SK-N-SH (cell line): ENCODE measurements around the gene CTSF. TPM values are rescaled to one million over a fixed set of nuclear protein-coding genes. Genes with fewer than 3 reads are reported as not detected.

Source experiments
- CTCF ChIA-PET: fragments of 300-600, 350-600 bp; formaldehyde crosslinking; extraction: SDS; loops from one replicate; lab custom pipeline; 2021; lab: Yijun Ruan, JAX
- POLR2A ChIA-PET: fragments of 350-600 bp; sonication (Branson Sonifier 250); formaldehyde crosslinking; extraction: SDS; loops from one replicate; lab custom pipeline; 2020; ENCODE audit warnings: antibody characterized with exemption, inconsistent platforms; lab: Yijun Ruan, JAX
- DNase-seq: peaks from one replicate; pipeline ENCODE4 v3.0.0; 2012
- H2AFZ ChIP-seq: fragments of 200-600 bp; sonication (generic); 2 replicates; pipeline ENCODE4 v1.8.1; 2016; ENCODE audit warnings: antibody characterized with exemption, mild to moderate bottlenecking, low read depth
- H3F3A ChIP-seq: fragments of 200-600 bp; sonication (generic); replicated peaks from 2 replicates; pipeline ENCODE3; 2016; ENCODE audit warnings: antibody characterized with exemption, mild to moderate bottlenecking; ENCODE audit not compliant: insufficient read depth
- H3K27ac ChIP-seq, 2 experiments: fragments of 200-500 bp in 1 of 2; fragments of 200-600 bp in 1 of 2; sonication (Bioruptor generic) in 1 of 2; sonication (generic), shearing (Covaris generic) in 1 of 2; 2 replicates each; pipeline versions ENCODE4 v1.5.1 to v1.6.1; 2014 to 2016; ENCODE audit warnings: low read depth in 2 of 2, inconsistent platforms in 1 of 2, low read length in 1 of 2, mild to moderate bottlenecking in 1 of 2, mixed read lengths in 1 of 2
- H3K27me3 ChIP-seq: fragments of 200-600 bp; sonication (generic), shearing (Covaris generic); 2 replicates; pipeline ENCODE4 v1.6.1; 2016; ENCODE audit warnings: mixed run types; ENCODE audit not compliant: insufficient read depth
- H3K36me3 ChIP-seq, 2 experiments: fragments of 200-500 bp in 1 of 2; fragments of 200-600 bp in 1 of 2; sonication (Bioruptor generic) in 1 of 2; sonication (generic) in 1 of 2; replicated peaks in 1 of 2; 2 replicates each; pipeline versions ENCODE3 to v1.5.1; 2014 to 2016; ENCODE audit warnings: low read length in 1 of 2, mild to moderate bottlenecking in 1 of 2; ENCODE audit not compliant: insufficient read depth in 2 of 2, control insufficient read depth in 1 of 2
- H3K4me1 ChIP-seq, 2 experiments: fragments of 200-500 bp in 1 of 2; fragments of 200-600 bp in 1 of 2; sonication (Bioruptor generic) in 1 of 2; sonication (generic), shearing (Covaris generic) in 1 of 2; 2 replicates each; pipeline versions ENCODE4 v1.5.1 to v1.6.1; 2014 to 2016; ENCODE audit warnings: low read depth in 1 of 2, low read length in 1 of 2, mixed run types in 1 of 2; ENCODE audit not compliant: insufficient read depth in 2 of 2, control insufficient read depth in 1 of 2
- H3K4me2 ChIP-seq: fragments of 200-600 bp; sonication (generic), shearing (Covaris generic); 2 replicates; pipeline ENCODE4 v1.6.1; 2017; ENCODE audit warnings: mixed run types
- H3K4me3 ChIP-seq, 2 experiments: fragments of 200-500 bp in 1 of 2; fragments of 200-600 bp in 1 of 2; sonication (Bioruptor generic) in 1 of 2; sonication (generic), shearing (Covaris generic) in 1 of 2; 2 replicates each; pipeline versions ENCODE4 v1.5.1 to v1.8.1; 2014 to 2016; ENCODE audit warnings: low read depth in 2 of 2, inconsistent platforms in 1 of 2, low read length in 1 of 2, mild to moderate bottlenecking in 1 of 2, mixed read lengths in 1 of 2, moderate library complexity in 1 of 2
- H3K79me2 ChIP-seq: fragments of 200-600 bp; sonication (generic); 2 replicates; pipeline ENCODE4 v1.8.1; 2017; ENCODE audit warnings: mild to moderate bottlenecking; ENCODE audit not compliant: insufficient read depth
- H3K9ac ChIP-seq: fragments of 200-600 bp; sonication (generic); 2 replicates; pipeline ENCODE4 v1.6.1; 2017; ENCODE audit warnings: mixed run types
- H3K9me2 ChIP-seq: fragments of 200-600 bp; sonication (generic); 2 replicates; pipeline ENCODE4 v1.6.1; 2017; ENCODE audit warnings: mixed run types
- H3K9me3 ChIP-seq: fragments of 200-600 bp; sonication (generic); 2 replicates; pipeline ENCODE4 v1.6.1; 2017; ENCODE audit warnings: mixed run types, mild to moderate bottlenecking, moderate library complexity
- H4K20me1 ChIP-seq: fragments of 200-600 bp; sonication (generic); 2 replicates; pipeline ENCODE4 v1.6.1; 2017; ENCODE audit warnings: mild to moderate bottlenecking, mixed run types; ENCODE audit not compliant: insufficient read depth
- CHD2 ChIP-seq: fragments of 150-350 bp; IDR thresholded peaks from 2 replicates; pipeline ENCODE4 v1.6.1; 2018; ENCODE audit warnings: low read length; ENCODE audit not compliant: partially characterized antibody
- CTCF ChIP-seq: fragments of 200-600 bp; sonication (generic); IDR thresholded peaks from 2 replicates; pipeline ENCODE4 v1.6.1; 2017; ENCODE audit warnings: antibody characterized with exemption, mild to moderate bottlenecking, moderate library complexity
- MAX ChIP-seq: IDR thresholded peaks from 2 replicates; pipeline ENCODE4 v1.4.0; 2012; ENCODE audit warnings: low read depth
- RAD21 ChIP-seq: IDR thresholded peaks from 2 replicates; pipeline ENCODE4 v1.6.1; 2012; ENCODE audit warnings: mild to moderate bottlenecking, low read length
- REST ChIP-seq: IDR thresholded peaks from 2 replicates; pipeline ENCODE4 v1.6.1; 2012; ENCODE audit warnings: mild to moderate bottlenecking, low read depth, low read length, moderate library complexity
- RFX5 ChIP-seq: IDR thresholded peaks from 2 replicates; pipeline ENCODE4 v1.6.1; 2012; ENCODE audit warnings: mild to moderate bottlenecking, improper control_type of control experiment, low read length
- TEAD4 ChIP-seq: IDR thresholded peaks from 2 replicates; pipeline ENCODE4 v1.4.0; 2012; ENCODE audit warnings: mild to moderate bottlenecking, borderline replicate concordance; ENCODE audit not compliant: insufficient read depth
- WGBS: methylation state at CpG from one replicate; pipeline ENCODE4 v1.1.6; 2017; ENCODE audit warnings: low lambda C conversion rate; 5-methylcytosine and 5-hydroxymethylcytosine counted together
- polyA plus RNA-seq, 3 experiments: library from polyadenylated mRNA; depleted of rRNA; stranded (reverse); fragments of >200 nt; gene quantifications; 2 replicates each; pipeline ENCODE4 v1.2.3, GENCODE V29; 2012
- small RNA-seq, 7 experiments: library from RNA; depleted of rRNA; stranded (forward); fragments of <200 nt; gene quantifications; one replicate each; pipeline ENCODE3, GENCODE V24; 2012

Gene CTSF
- polyA plus RNA-seq, 1 of the 3 experiments (the other 2 are of a cell fraction) = 57.2 TPM

GRCh38 chr11:66523611-66524010 lies 44.8 kb downstream of the CTSF start:
- DNase-seq = no peak

More at GRCh38 chr11:66523611-66524010, 44.8 kb downstream of the CTSF start:
- H3F3A ChIP-seq = peaks cover 4% of the 10 kb centered on the region
- H3K27ac ChIP-seq = no peak overlapping the region
- TF ChIP-seq CTCF = no peak
- TF ChIP-seq CHD2 = no peak
- TF ChIP-seq RFX5 = no peak
- TF ChIP-seq MAX = no peak
- no peak for TF ChIP-seq REST
- no peak for TF ChIP-seq RAD21
- no peak for TF ChIP-seq TEAD4
- no peaks in the 10 kb centered on the region for H3K9me3 ChIP-seq
- H2AFZ ChIP-seq = no peak overlapping the region
- H3K27me3 ChIP-seq = no peaks in the 10 kb centered on the region
- ChIA-PET CTCF (no interaction called here), POLR2A (no interaction called here)
- no peak overlapping the region for H3K4me3 ChIP-seq
- no peaks in the 10 kb centered on the region for H3K79me2 ChIP-seq
- no peak overlapping the region for H3K4me2 ChIP-seq
- H3K4me1 ChIP-seq = no peaks in the 10 kb centered on the region
- H4K20me1 ChIP-seq = no peaks in the 10 kb centered on the region
- H3K9me2 ChIP-seq = no peaks in the 10 kb centered on the region
- H3K9ac ChIP-seq = no peak overlapping the region
- H3K36me3 ChIP-seq = peaks cover 14 to 21% of the 10 kb centered on the region in 2 experiments
- WGBS = 92% methylated on average over 6 of the region's 11 CpGs

Small RNA genes lying within 50 kb of the gene (small RNA-seq; reads per million reads assigned to genes)
- 0 to 0.06 (median 0) reads per million in 7 experiments for gene RNU4-39P

Other genes starting within 250 kb of the CTSF start
- gene RIN1, start 232.2 kb downstream of the CTSF start, polyA plus RNA-seq (2012; rRNA removed) = 13.0 and 16.9 TPM in 2 replicates
- 70.0 and 76.5 TPM in 2 replicates for gene BRMS1, start 223.5 kb downstream of the CTSF start, polyA plus RNA-seq (2012; rRNA removed)
- 26.4 TPM in 2 replicates for gene B4GAT1, start 221.0 kb downstream of the CTSF start, polyA plus RNA-seq (2012; rRNA removed)
- 3.2 and 3.7 TPM in 2 replicates for gene SLC29A2, start 196.8 kb downstream of the CTSF start, polyA plus RNA-seq (2012; rRNA removed)
- gene NPAS4, start 147.6 kb downstream of the CTSF start, polyA plus RNA-seq (2012; rRNA removed) = 0.03 and 0.08 TPM in 2 replicates
- gene MRPL11, start 129.8 kb downstream of the CTSF start, polyA plus RNA-seq (2012; rRNA removed) = 33.9 and 45.6 TPM in 2 replicates
- 6.5 and 7.0 TPM in 2 replicates for gene PELI3, start 101.7 kb downstream of the CTSF start, polyA plus RNA-seq (2012; rRNA removed)
- gene DPP3, start 88.2 kb downstream of the CTSF start, polyA plus RNA-seq (2012; rRNA removed) = 62.1 and 70.6 TPM in 2 replicates
- 24.8 and 34.3 TPM in 2 replicates for gene BBS1, start 58.0 kb downstream of the CTSF start, polyA plus RNA-seq (2012; rRNA removed)
- 12.6 and 13.1 TPM in 2 replicates for gene ZDHHC24, start 22.6 kb downstream of the CTSF start, polyA plus RNA-seq (2012; rRNA removed)
- gene ACTN3, start 21.7 kb downstream of the CTSF start, polyA plus RNA-seq (2012; rRNA removed) = 0.02 and 0.03 TPM in 2 replicates
- 0.06 and 0.21 TPM in 2 replicates for gene CCDC87, start 24.5 kb upstream of the CTSF start, polyA plus RNA-seq (2012; rRNA removed)
- gene CCS, start 24.6 kb upstream of the CTSF start, polyA plus RNA-seq (2012; rRNA removed) = 54.7 and 56.1 TPM in 2 replicates
- gene RBM14, start 48.0 kb upstream of the CTSF start, polyA plus RNA-seq (2012; rRNA removed) = 17.6 and 19.8 TPM in 2 replicates
- gene RBM4, start 70.1 kb upstream of the CTSF start, polyA plus RNA-seq (2012; rRNA removed) = 202 and 222 TPM in 2 replicates
- 31.1 and 43.3 TPM in 2 replicates for gene RBM4B, start 109.3 kb upstream of the CTSF start, polyA plus RNA-seq (2012; rRNA removed)
- gene SPTBN2, start 160.6 kb upstream of the CTSF start, polyA plus RNA-seq (2012; rRNA removed) = 16.2 and 19.7 TPM in 2 replicates